ENCODE data around the gene SULT1A2.
"Not testable (repeated sequence)": the region's sequence is repeated elsewhere in the genome, so short reads cannot be mapped to it uniquely, and the experiment has no call there.

The SULT1A2 gene

GRCh38 chr16:28617874-28618273 is 21.0 kb upstream of the SULT1A2 start:
- H3K4me3 ChIP-seq (replicated peaks; ENCODE audit: low read depth, low read length), result no peak overlapping the region
- TF ChIP-seq CTCF (IDR thresholded peaks at IDR 0.05; ENCODE audit: low read length, missing control alignments), result no peak
- DNase-seq (ENCODE audit: low read depth), result peak; percentile 35

GRCh38 chr16:28616636-28617035 is 19.8 kb upstream of the SULT1A2 start:
- H3K4me3 ChIP-seq (replicated peaks; ENCODE audit: low read depth, low read length), result no peak overlapping the region
- DNase-seq (ENCODE audit: low read depth), result no peak

GRCh38 chr16:28616224-28616577 is 19.4 kb upstream of the SULT1A2 start:
- DNase-seq (ENCODE audit: low read depth); H3K4me3 ChIP-seq (replicated peaks; ENCODE audit: low read depth, low read length): not testable (repeated sequence)

More at GRCh38 chr16:28616636-28617035, 19.8 kb upstream of the SULT1A2 start:
- TF ChIP-seq CTCF (IDR thresholded peaks at IDR 0.05; ENCODE audit: low read length, missing control alignments), result no peak

- DNase-seq (ENCODE audit: low read depth), result peak; percentile 45
Measured at GRCh38 chr16:28615486-28616223, 18.8 kb upstream of the SULT1A2 start.

GRCh38 chr16:28614561-28614960 is 17.7 kb upstream of the SULT1A2 start:
- H3K4me3 ChIP-seq (replicated peaks; ENCODE audit: low read depth, low read length); DNase-seq (ENCODE audit: low read depth): not testable (repeated sequence)

More at GRCh38 chr16:28615486-28616223, 18.8 kb upstream of the SULT1A2 start:
- peak; percentile 52 for TF ChIP-seq CTCF (IDR thresholded peaks at IDR 0.05; ENCODE audit: low read length, missing control alignments)
- H3K4me3 ChIP-seq (replicated peaks; ENCODE audit: low read depth, low read length), result not testable (repeated sequence)

GRCh38 chr16:28613912-28614311 is 17.1 kb upstream of the SULT1A2 start:
- not testable (repeated sequence) for H3K4me3 ChIP-seq (replicated peaks; ENCODE audit: low read depth, low read length); DNase-seq (ENCODE audit: low read depth)

GRCh38 chr16:28612359-28613280 is 15.8 kb upstream of the SULT1A2 start:
- DNase-seq (ENCODE audit: low read depth); H3K4me3 ChIP-seq (replicated peaks; ENCODE audit: low read depth, low read length): not testable (repeated sequence)

GRCh38 chr16:28610595-28611191 is 13.8 kb upstream of the SULT1A2 start:
- no peak for TF ChIP-seq CTCF (IDR thresholded peaks at IDR 0.05; ENCODE audit: low read length, missing control alignments)
- no peak overlapping the region for H3K4me3 ChIP-seq (replicated peaks; ENCODE audit: low read depth, low read length)
- DNase-seq (ENCODE audit: low read depth), result no peak
